ENCODE results near the gene CARS1.

- TF ChIP-seq BHLHE40 (IDR thresholded peaks at IDR 0.05; ENCODE audit: borderline replicate concordance) (no peak), FOXA1 (IDR thresholded peaks at IDR 0.05) (no peak), ELF4 (IDR thresholded peaks at IDR 0.05) (no peak)
Observed at GRCh38 chr11:3030289-3031070, 26.7 kb downstream of the CARS1 start.
